ENCODE measurements around the gene HECA.

GRCh38 chr6:139181236-139181635 is 46.4 kb downstream of the HECA start:
- no peak for TF ChIP-seq EZH2 (IDR thresholded peaks at IDR 0.05; ENCODE audit: insufficient read depth, poor library complexity, severe bottlenecking)
- TF ChIP-seq EZH2phosphoT487 (IDR thresholded peaks at IDR 0.05; ENCODE audit: insufficient read depth, low read depth): no peak
